GM21390 (cell line): ENCODE results near the gene LUC7L2.
"Not testable (repeated sequence)": the region's sequence is repeated elsewhere in the genome, so short reads cannot be mapped to it uniquely, and the experiment has no call there.

Experiments
- ATAC-seq: cut with Tn5 transposase; IDR thresholded peaks from one replicate; pipeline ENCODE4 v1.9.1; 2021; ENCODE audit not compliant: unreplicated experiment

The LUC7L2 gene

GRCh38 chr7:139393621-139394211, 34.0 kb downstream of the LUC7L2 start:
- no peak for ATAC-seq

- no peak for ATAC-seq
Observed at GRCh38 chr7:139394540-139394939, 34.8 kb downstream of the LUC7L2 start.

GRCh38 chr7:139396323-139396951, 36.7 kb downstream of the LUC7L2 start:
- no peak for ATAC-seq

GRCh38 chr7:139397192-139397591, 37.5 kb downstream of the LUC7L2 start:
- ATAC-seq = no peak

- no peak for ATAC-seq
Observed at GRCh38 chr7:139403601-139404000, 43.9 kb downstream of the LUC7L2 start.

- ATAC-seq = no peak
Observed at GRCh38 chr7:139407555-139407954, 47.9 kb downstream of the LUC7L2 start.

GRCh38 chr7:139414743-139415402, 55.2 kb downstream of the LUC7L2 start:
- ATAC-seq = not testable (repeated sequence)

- ATAC-seq = no peak
Observed at GRCh38 chr7:139416405-139416804, 56.7 kb downstream of the LUC7L2 start.

- ATAC-seq = no peak
Observed at GRCh38 chr7:139417478-139417877, 57.8 kb downstream of the LUC7L2 start.

GRCh38 chr7:139421123-139421522, 61.4 kb downstream of the LUC7L2 start:
- no peak for ATAC-seq

- ATAC-seq = no peak
Observed at GRCh38 chr7:139422126-139422525, 62.4 kb downstream of the LUC7L2 start.

GRCh38 chr7:139423091-139423490, 63.4 kb downstream of the LUC7L2 start:
- no peak for ATAC-seq

GRCh38 chr7:139424004-139424403, 64.3 kb downstream of the LUC7L2 start:
- no peak for ATAC-seq

GRCh38 chr7:139425701-139426100, 66.0 kb downstream of the LUC7L2 start:
- ATAC-seq = not testable (repeated sequence)

GRCh38 chr7:139426258-139427028, 66.7 kb downstream of the LUC7L2 start:
- ATAC-seq = no peak

- ATAC-seq = no peak
Observed at GRCh38 chr7:139427029-139427420, 67.3 kb downstream of the LUC7L2 start.

- ATAC-seq = no peak
Observed at GRCh38 chr7:139427788-139428187, 68.1 kb downstream of the LUC7L2 start.

- not testable (repeated sequence) for ATAC-seq
Observed at GRCh38 chr7:139429735-139430134, 70.0 kb downstream of the LUC7L2 start.

GRCh38 chr7:139430443-139430842, 70.7 kb downstream of the LUC7L2 start:
- ATAC-seq = no peak

- no peak for ATAC-seq
Observed at GRCh38 chr7:139431010-139431409, 71.3 kb downstream of the LUC7L2 start.

- ATAC-seq = no peak
Observed at GRCh38 chr7:139431459-139431858, 71.8 kb downstream of the LUC7L2 start.

- no peak for ATAC-seq
Observed at GRCh38 chr7:139436806-139437205, 77.1 kb downstream of the LUC7L2 start.
